ENCODE data around the gene NCOA5. TPM values are rescaled to one million over a fixed set of nuclear protein-coding genes. Genes with fewer than 3 reads are reported as not detected.

Gene NCOA5
- total and polyA plus RNA-seq, 12 donors, result 7.6 to 22.5 (median 11.5) TPM

GRCh38 chr20:46123482-46124245 lies 33.9 kb upstream of the NCOA5 start:
- Histone ChIP-seq H3K9me3 (no peaks in the 10 kb centered on the region), H3K27ac (no peak overlapping the region), H3K4me1 (peaks cover 7 to 43% (median 30%) of the 10 kb centered on the region in 9 donors), H3K36me3 (peaks cover 0 to 68% (median 13%) of the 10 kb centered on the region in 9 donors), H3K27me3 (peaks cover 0 to 9% (median 0%) of the 10 kb centered on the region in 7 donors), H3K4me3 (no peak overlapping the region)
- intact Hi-C loops (cut with DNase I), result no loop called here
- TF ChIP-seq, protein P1, sequence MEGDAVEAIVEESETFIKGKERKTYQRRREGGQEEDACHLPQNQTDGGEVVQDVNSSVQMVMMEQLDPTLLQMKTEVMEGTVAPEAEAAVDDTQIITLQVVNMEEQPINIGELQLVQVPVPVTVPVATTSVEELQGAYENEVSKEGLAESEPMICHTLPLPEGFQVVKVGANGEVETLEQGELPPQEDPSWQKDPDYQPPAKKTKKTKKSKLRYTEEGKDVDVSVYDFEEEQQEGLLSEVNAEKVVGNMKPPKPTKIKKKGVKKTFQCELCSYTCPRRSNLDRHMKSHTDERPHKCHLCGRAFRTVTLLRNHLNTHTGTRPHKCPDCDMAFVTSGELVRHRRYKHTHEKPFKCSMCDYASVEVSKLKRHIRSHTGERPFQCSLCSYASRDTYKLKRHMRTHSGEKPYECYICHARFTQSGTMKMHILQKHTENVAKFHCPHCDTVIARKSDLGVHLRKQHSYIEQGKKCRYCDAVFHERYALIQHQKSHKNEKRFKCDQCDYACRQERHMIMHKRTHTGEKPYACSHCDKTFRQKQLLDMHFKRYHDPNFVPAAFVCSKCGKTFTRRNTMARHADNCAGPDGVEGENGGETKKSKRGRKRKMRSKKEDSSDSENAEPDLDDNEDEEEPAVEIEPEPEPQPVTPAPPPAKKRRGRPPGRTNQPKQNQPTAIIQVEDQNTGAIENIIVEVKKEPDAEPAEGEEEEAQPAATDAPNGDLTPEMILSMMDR (IDR thresholded peaks at IDR 0.05), result no peak
- ATAC-seq, result no peak
- no peak for DNase-seq
- WGBS, 2 donors, result 84 to 86% methylated on average over 11 of the region's 11 CpGs

DNA sequence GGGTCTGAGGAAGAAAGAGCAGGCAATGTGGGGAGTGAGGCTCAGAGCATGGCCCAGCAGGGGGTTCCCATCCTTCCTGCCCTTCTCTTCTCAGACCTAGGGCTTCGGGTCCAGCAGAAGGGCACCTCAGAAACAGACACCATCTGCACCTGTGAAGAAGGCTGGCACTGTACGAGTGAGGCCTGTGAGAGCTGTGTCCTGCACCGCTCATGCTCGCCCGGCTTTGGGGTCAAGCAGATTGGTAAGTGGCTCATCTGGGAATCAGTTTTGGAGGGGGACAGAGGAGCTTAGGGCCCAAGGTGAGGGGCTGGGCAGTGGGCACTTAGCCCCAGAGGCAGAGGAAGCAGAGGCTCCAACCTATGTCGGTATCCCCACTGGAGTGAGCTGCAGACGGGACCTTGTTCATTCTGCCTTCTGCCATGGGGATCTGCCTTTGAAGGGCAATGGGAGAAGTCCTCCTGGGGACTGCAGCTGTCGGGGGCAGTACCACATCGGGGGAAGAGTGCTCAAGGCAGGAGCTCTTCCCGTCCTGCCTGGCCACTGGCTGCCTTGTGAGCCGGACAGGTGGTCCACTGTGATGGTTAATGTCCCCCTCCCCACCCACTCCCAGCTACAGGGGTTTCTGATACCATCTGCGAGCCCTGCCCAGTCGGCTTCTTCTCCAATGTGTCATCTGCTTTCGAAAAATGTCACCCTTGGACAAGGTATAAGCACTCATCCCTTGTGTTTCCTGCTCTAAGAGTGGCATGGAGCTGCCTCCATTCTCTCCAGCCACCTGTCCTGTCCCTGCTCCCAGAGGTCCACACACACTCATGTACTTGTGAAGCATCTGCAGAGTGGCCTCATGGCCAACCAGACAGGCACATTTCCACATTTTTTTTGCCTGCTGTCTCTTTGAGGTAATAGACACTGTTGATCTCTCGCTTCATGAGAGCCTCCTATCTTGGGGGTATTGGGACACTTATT lies 33.0 kb upstream of the NCOA5 start:
- intact Hi-C loops (cut with DNase I), result no loop called here
- ATAC-seq (no peak), DNase-seq (no peak)
- peaks cover 0 to 4% (median 0%) of the 10 kb centered on the region in 7 donors for H3K27me3 ChIP-seq
- peaks cover 0 to 62% (median 13%) of the 10 kb centered on the region in 9 donors for H3K36me3 ChIP-seq
- no peak overlapping the region for H3K4me3 ChIP-seq
- TF ChIP-seq, protein P1 (IDR thresholded peaks at IDR 0.05), result no peak
- peaks cover 7 to 46% (median 38%) of the 10 kb centered on the region in 9 donors for H3K4me1 ChIP-seq
- no peaks in the 10 kb centered on the region for H3K9me3 ChIP-seq
- H3K27ac ChIP-seq, result no peak overlapping the region
- WGBS, 2 donors, result 86 to 87% methylated on average over 15 of the region's 15 CpGs

DNA sequence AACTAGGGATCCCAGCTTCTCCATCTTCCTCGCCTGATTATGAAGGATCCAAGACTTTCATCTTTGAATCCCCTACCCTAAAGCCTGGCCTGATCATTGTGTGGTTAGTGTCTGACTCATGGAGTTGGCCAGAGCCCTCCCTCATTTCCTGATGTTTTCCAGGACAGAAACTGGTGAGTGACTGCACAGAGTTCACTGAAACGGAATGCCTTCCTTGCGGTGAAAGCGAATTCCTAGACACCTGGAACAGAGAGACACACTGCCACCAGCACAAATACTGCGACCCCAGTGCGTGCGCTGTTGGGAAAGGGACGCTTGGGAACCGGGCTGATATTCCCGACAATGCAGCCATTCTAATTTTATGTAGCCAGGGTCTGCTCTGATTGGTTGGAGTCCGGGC lies 32.3 kb upstream of the NCOA5 start:
- TF ChIP-seq, protein P1 (IDR thresholded peaks at IDR 0.05), result no peak
- intact Hi-C loops (cut with DNase I), result no loop called here
- Histone ChIP-seq H3K27ac (peak overlapping the region in 4 of 10 donors; percentile 7 to 93 (median 76)), H3K36me3 (peaks cover 0 to 55% (median 13%) of the 10 kb centered on the region in 9 donors), H3K4me3 (no peak overlapping the region), H3K27me3 (no peaks in the 10 kb centered on the region), H3K4me1 (peaks cover 7 to 52% (median 45%) of the 10 kb centered on the region in 9 donors), H3K9me3 (no peaks in the 10 kb centered on the region)
- 53 to 55% methylated on average over 11 of the region's 11 CpGs for WGBS, 2 donors
- ATAC-seq, result no peak
- DNase-seq, result no peak
